ENCODE results near the gene MGARP.

- TF ChIP-seq, protein P1, sequence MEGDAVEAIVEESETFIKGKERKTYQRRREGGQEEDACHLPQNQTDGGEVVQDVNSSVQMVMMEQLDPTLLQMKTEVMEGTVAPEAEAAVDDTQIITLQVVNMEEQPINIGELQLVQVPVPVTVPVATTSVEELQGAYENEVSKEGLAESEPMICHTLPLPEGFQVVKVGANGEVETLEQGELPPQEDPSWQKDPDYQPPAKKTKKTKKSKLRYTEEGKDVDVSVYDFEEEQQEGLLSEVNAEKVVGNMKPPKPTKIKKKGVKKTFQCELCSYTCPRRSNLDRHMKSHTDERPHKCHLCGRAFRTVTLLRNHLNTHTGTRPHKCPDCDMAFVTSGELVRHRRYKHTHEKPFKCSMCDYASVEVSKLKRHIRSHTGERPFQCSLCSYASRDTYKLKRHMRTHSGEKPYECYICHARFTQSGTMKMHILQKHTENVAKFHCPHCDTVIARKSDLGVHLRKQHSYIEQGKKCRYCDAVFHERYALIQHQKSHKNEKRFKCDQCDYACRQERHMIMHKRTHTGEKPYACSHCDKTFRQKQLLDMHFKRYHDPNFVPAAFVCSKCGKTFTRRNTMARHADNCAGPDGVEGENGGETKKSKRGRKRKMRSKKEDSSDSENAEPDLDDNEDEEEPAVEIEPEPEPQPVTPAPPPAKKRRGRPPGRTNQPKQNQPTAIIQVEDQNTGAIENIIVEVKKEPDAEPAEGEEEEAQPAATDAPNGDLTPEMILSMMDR (IDR thresholded peaks at IDR 0.05) = no peak
- no peak for TF ChIP-seq POLR2A (IDR thresholded peaks at IDR 0.05)
- no peak for TF ChIP-seq POLR2AphosphoS5 (IDR thresholded peaks at IDR 0.05)
- TF ChIP-seq EP300 (IDR thresholded peaks at IDR 0.05) = no peak
Observed at GRCh38 chr4:139311909-139312308, 31.9 kb upstream of the MGARP start.
